Stimulated activated naive CD8-positive, alpha-beta T cell treated with anti-CD3 and anti-CD28 coated beads, Interleukin-15, Interleukin-2, amounts not matched to agents 100 ng/mL and 50 ng/mL, for 24 hours (primary cell): ENCODE measurements around the gene TPPP3.
"Not testable (repeated sequence)": the region's sequence is repeated elsewhere in the genome, so short reads cannot be mapped to it uniquely, and the experiment has no call there.

Source experiments
- H3K27ac Mint-ChIP-seq: one replicate; pipeline ENCODE4 v1.8.0; 2021; ENCODE audit warnings: mild to moderate bottlenecking, mixed read lengths
- H3K27me3 Mint-ChIP-seq: one replicate; pipeline ENCODE4 v1.8.0; 2021; ENCODE audit warnings: mixed read lengths
- H3K36me3 Mint-ChIP-seq: one replicate; pipeline ENCODE4 v1.8.0; 2021; ENCODE audit warnings: low read depth, mixed read lengths
- H3K4me1 Mint-ChIP-seq: one replicate; pipeline ENCODE4 v1.8.0; 2021; ENCODE audit warnings: low read depth, mixed read lengths
- H3K4me3 Mint-ChIP-seq: one replicate; pipeline ENCODE4 v1.8.0; 2021; ENCODE audit warnings: mild to moderate bottlenecking, mixed read lengths
- H3K9me3 Mint-ChIP-seq: one replicate; pipeline ENCODE4 v1.8.0; 2021; ENCODE audit warnings: mixed read lengths

TPPP3 gene

DNA sequence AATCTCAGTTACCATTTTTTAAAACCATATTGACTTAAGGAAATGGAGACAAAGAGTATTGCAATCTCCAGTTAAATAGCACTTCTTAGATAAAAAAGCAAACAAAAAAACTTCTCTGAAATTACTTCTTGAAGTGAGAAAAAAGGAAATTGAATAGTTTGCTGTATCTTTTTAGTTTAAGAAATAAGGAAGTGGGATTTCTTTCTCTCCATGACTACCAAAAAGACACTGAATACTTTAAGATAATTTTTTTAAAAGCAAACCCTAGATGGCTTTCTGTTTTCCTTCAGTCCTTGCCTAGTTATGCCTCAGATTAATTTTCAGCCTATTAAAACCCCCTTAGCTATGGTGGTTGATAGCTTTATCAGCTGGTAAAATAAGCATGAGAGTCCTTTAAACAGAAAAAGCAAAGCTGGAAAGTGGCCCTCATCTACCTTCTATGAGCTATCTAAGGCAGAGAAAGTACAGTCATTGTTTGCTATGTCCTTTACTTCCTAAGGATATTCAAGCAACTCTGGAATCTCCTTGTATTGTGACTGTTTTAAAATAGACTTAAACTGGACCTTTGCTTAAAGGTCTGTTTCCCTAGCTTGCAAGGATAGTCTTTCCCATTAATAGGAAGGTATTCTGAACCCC, 28.6 kb downstream of the TPPP3 start:
- Mint-ChIP-seq H3K4me3 (no peak overlapping the region), H3K27me3 (no peaks in the 10 kb centered on the region), H3K27ac (no peak overlapping the region), H3K36me3 (no peaks in the 10 kb centered on the region), H3K9me3 (no peaks in the 10 kb centered on the region), H3K4me1 (peaks cover 14% of the 10 kb centered on the region)

DNA sequence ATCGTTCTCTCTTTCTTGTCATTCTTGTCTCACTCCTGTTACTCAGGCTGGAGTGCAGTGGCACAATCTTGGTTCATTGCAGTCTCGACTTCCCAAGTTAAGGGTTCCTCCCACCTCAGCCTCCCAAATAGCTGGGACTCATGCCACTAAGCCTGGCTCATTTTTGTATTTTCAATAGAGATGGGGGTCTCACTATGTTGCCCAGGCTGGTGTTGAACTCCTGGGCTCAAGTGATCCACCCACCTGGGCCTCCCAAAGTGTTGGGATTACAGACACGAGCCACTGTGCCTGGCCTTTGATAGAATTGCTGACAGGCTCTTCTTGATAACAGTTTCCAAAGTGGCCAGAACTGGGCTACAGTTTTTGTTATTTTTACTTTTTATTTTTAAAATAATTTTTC, 32.3 kb downstream of the TPPP3 start:
- no peak overlapping the region for H3K4me3 Mint-ChIP-seq
- no peaks in the 10 kb centered on the region for H3K9me3 Mint-ChIP-seq
- H3K27me3 Mint-ChIP-seq = no peaks in the 10 kb centered on the region
- peaks cover 17% of the 10 kb centered on the region for H3K4me1 Mint-ChIP-seq
- no peak overlapping the region for H3K27ac Mint-ChIP-seq
- H3K36me3 Mint-ChIP-seq = no peaks in the 10 kb centered on the region

DNA sequence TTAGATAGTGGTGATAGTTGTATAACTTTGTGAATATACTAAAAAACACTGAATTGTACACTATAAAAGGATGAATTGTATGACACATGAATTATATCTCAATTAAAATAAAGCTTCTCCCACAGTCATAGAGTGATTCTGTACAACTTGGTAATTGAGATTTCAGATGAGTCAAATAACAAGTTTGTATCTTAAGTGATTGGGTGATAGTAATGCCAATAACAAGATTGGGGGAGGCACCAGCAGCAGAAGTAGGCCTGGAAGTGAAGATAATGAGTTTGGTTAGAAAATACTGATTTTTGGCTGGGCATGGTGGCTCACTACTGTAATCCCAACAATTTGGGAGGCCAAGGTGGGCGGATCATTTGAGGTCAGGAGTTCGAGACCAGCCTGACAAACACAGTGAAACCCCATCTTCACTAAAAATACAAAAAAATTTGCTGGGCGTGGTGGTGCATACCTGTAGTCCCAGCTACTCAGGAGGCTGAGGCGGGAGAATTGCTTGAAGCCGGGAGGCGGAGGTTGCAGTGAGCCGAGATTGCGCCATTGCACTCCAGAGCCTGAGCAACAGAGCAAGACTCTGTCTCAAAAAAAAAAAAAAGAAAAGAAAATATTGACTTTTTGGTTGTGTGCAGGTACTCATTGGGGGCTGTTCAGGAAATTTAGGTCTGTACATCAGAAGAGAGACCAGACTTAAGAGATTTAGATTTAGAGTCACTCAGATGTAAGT, 33.6 kb downstream of the TPPP3 start:
- H3K27ac Mint-ChIP-seq, H3K9me3 Mint-ChIP-seq, H3K27me3 Mint-ChIP-seq, H3K4me1 Mint-ChIP-seq, H3K36me3 Mint-ChIP-seq, H3K4me3 Mint-ChIP-seq: not testable (repeated sequence)

DNA sequence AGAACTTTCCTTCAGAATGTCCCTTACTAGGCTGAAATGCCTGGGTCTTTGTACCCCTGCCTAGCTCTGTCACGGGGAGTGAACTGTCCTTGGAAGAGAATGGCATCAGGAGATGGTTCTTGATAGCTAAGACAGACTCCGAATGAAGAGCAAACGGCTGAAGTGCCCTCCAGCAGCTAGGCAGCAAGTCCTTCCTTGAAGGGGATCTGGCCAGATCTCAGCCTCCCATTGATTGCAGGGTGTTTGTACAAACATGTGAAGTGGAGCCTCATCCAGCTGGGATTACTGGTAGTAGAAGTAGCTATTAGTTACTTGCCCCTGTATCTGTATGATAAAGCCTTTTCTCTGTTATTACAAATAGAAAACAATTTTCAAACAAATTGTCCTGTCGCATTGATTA, 35.7 kb downstream of the TPPP3 start:
- Mint-ChIP-seq H3K27ac (no peak overlapping the region), H3K9me3 (no peaks in the 10 kb centered on the region), H3K36me3 (no peaks in the 10 kb centered on the region)

DNA sequence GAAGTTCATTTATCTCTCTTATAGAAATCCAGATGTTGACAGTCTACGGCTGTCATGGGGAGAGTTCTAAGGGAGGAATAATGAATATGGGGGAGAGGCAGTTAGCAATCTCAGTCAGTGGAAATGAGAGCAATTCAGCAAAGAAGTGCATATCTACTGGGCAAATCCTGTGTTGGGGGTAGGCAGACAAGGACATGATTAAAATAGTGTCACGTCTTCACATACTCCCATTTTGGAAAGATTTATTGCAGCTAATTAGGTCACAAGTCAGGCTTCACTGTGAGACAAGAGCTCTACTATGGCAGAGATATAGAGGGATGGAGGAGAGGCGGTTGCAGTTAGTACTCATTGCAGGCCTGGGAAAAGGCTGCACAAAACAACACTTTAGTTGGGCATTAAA, 36.9 kb downstream of the TPPP3 start:
- H3K36me3 Mint-ChIP-seq = no peaks in the 10 kb centered on the region
- H3K27me3 Mint-ChIP-seq = no peaks in the 10 kb centered on the region
- peaks cover 3% of the 10 kb centered on the region for H3K4me1 Mint-ChIP-seq
- H3K9me3 Mint-ChIP-seq = no peaks in the 10 kb centered on the region
- no peak overlapping the region for H3K27ac Mint-ChIP-seq
- H3K4me3 Mint-ChIP-seq = no peak overlapping the region

More for the DNA sequence above, 35.7 kb downstream of the TPPP3 start:
- H3K4me1 Mint-ChIP-seq = peaks cover 3% of the 10 kb centered on the region
- H3K4me3 Mint-ChIP-seq = no peak overlapping the region
- no peaks in the 10 kb centered on the region for H3K27me3 Mint-ChIP-seq

DNA sequence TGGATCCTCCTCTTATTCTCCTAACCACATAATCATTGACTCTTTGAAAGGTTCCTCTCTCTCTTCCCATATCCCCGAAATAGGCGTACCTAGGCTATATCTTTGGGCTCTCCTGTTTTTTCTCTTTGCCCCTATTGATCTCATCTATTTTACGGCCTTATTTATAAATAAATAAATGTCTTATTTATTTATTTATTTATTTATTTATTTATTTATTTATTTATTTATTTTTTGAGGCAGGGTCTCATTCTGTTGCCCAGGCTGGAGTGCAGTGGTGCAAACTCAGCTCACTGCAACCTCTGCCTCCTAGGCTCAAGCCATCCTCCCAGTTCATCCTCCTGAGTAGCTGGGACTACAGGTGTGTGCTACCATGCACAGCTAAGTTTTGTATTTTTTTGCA, 40.8 kb downstream of the TPPP3 start:
- H3K27me3 Mint-ChIP-seq, H3K27ac Mint-ChIP-seq, H3K4me1 Mint-ChIP-seq, H3K36me3 Mint-ChIP-seq, H3K4me3 Mint-ChIP-seq, H3K9me3 Mint-ChIP-seq: not testable (repeated sequence)

DNA sequence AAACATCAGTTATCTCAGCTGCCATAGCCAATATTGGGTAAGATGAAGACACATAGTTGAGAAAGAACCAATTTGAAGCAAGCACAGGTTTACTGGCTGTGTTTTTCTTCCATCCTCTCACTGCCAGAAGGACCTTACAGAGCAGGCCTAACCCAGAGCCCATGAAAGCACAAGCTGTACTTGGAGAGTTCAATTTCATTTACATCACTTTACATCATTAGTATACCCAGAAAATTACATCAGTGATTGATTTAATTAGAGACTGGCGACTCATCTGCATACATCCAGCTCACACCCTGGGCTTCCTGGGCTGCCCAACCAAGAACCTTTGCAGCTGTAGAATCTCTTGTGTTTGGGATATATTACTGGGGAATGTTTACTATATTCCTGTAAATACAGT, 43.0 kb downstream of the TPPP3 start:
- no peaks in the 10 kb centered on the region for H3K4me1 Mint-ChIP-seq
- no peaks in the 10 kb centered on the region for H3K9me3 Mint-ChIP-seq
- H3K36me3 Mint-ChIP-seq = no peaks in the 10 kb centered on the region
- no peak overlapping the region for H3K4me3 Mint-ChIP-seq
- no peak overlapping the region for H3K27ac Mint-ChIP-seq
- no peaks in the 10 kb centered on the region for H3K27me3 Mint-ChIP-seq

DNA sequence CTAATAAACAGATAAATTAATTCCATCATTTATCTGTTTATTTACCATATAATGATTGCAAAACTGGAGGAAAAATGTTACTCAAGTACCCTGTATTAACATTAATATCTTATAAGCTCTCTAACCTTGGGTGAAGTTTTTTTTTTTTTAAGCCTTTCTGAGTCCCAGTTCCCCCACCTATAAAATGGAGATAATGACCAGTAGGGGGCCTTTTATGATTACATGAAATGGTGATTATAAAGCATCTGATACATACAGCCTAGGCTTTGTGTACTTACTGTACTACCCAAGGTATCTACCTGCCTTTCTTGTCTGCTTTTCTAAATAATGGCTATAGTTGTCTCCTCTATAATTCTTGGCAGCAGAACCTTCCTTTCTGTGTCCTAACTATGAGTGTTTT, 44.1 kb downstream of the TPPP3 start:
- Mint-ChIP-seq H3K27ac (no peak overlapping the region), H3K36me3 (no peaks in the 10 kb centered on the region), H3K4me3 (no peak overlapping the region), H3K9me3 (no peaks in the 10 kb centered on the region), H3K4me1 (no peaks in the 10 kb centered on the region), H3K27me3 (no peaks in the 10 kb centered on the region)

DNA sequence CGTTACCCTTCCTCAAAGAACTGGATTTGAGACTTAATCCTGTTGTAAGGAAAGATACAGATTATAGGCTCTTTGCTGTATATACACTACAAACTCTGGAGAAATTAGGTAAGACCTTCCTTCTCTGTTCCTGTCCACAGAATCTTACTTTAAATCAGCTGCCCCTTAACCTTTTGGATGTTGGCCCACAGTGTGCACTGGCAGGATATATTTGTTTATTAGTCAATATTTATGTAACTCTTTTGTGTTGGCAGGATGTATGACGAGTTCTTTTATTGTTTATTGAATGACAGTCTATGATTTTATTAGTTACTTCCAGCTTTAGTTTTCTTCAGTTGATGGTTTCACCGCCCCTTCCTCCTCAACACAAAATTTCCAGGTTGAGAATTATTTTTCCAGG, 47.0 kb downstream of the TPPP3 start:
- H3K4me3 Mint-ChIP-seq = no peak overlapping the region
- H3K27me3 Mint-ChIP-seq = no peaks in the 10 kb centered on the region
- H3K36me3 Mint-ChIP-seq = no peaks in the 10 kb centered on the region
- no peak overlapping the region for H3K27ac Mint-ChIP-seq
- H3K4me1 Mint-ChIP-seq = no peaks in the 10 kb centered on the region
- H3K9me3 Mint-ChIP-seq = no peaks in the 10 kb centered on the region

DNA sequence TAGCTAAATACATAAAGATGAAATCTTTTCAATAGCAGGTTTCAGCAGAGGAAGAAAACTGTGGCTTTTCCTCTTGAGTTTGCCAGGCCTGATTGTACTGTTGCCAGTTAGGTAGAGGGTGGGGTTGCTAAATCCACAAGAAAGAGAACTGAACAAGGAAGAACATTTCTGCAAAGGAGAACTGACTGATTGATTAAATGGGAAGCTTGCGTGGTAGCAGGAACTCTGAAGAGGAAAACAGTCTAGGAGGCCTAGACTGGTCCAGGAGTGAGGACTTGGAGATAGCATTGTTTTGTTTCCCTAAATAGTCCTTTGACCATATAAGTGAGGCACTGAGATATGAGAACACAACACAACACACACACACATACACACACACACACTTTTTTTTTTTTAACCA, 47.9 kb downstream of the TPPP3 start:
- H3K4me1 Mint-ChIP-seq = no peaks in the 10 kb centered on the region
- H3K4me3 Mint-ChIP-seq = no peak overlapping the region
- no peak overlapping the region for H3K27ac Mint-ChIP-seq
- no peaks in the 10 kb centered on the region for H3K9me3 Mint-ChIP-seq
- no peaks in the 10 kb centered on the region for H3K36me3 Mint-ChIP-seq
- no peaks in the 10 kb centered on the region for H3K27me3 Mint-ChIP-seq

DNA sequence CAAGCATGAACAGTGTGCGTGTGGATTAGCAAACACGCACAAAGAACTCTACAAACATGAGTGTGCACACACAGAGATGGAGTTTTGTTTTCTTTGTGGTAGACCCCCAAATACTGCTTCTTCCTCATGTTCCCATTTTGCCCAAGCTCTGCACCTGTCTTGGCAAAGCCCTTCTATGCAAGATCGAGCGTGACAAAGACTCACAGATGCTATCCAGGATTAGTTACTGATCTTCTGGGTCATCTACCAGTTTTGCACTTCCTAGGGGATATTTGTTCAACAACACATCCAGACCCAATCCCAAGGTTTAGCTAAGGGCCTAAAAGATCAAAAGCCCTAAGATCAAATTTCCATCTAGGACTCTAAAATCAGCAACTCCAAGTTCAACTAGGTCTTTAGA, 50.7 kb downstream of the TPPP3 start:
- no peaks in the 10 kb centered on the region for H3K9me3 Mint-ChIP-seq
- no peaks in the 10 kb centered on the region for H3K36me3 Mint-ChIP-seq
- peaks cover 8% of the 10 kb centered on the region for H3K27me3 Mint-ChIP-seq
- H3K27ac Mint-ChIP-seq = no peak overlapping the region
- no peaks in the 10 kb centered on the region for H3K4me1 Mint-ChIP-seq
- no peak overlapping the region for H3K4me3 Mint-ChIP-seq

DNA sequence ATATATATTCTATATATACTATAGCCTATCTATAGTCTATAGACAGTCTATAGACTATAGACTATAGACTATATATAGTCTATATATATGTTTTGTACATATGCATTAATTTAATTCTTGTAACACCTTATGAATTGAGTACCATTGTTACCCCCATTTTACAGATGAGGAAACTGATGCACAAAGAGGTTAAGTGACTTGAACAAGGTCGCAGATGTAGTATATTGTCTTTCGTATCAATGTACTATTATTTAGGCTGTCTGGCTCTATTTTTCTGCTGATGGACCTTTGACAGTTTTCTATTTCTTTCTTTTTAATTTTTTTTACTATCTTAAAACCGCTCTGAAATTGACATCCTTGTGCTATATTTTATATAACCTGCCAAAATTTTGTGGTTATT, 52.0 kb downstream of the TPPP3 start:
- Mint-ChIP-seq H3K4me1 (no peaks in the 10 kb centered on the region), H3K9me3 (no peaks in the 10 kb centered on the region), H3K4me3 (no peak overlapping the region), H3K27ac (no peak overlapping the region), H3K27me3 (peaks cover 8% of the 10 kb centered on the region), H3K36me3 (no peaks in the 10 kb centered on the region)
